ENCODE data around the gene CPTP.

DNA sequence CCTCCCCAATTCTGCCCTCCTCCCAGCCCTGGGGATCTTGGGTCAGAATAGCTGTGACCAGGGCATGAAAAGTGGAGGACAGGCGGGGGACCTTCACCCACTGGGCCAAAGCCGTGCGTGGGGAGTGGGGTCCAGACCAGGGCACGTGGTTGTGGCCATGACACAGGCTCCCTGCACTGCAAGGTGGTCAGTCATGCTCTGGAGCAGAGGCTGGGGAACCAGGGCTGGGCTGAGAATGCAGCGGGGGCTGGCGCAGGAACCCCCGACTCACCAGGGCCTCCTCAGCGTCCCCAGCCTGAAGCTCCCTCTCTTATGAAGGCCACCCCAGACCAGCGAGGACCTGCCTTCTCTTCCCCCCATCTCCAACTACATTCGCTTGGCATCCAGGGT lies 21.9 kb downstream of the CPTP start:
- TF ChIP-seq TAF1 (IDR thresholded peaks at IDR 0.05; ENCODE audit: borderline replicate concordance, low read depth, low read length) (no peak), POLR2A (IDR thresholded peaks at IDR 0.05; ENCODE audit: low read depth, low read length) (no peak), POLR2AphosphoS5 (IDR thresholded peaks at IDR 0.05; ENCODE audit: low read depth, low read length) (no peak)

Data from GM12892 (cell line).